Measurements from ENCODE around the gene RFX5. TPM values are rescaled to one million over a fixed set of nuclear protein-coding genes. Genes with fewer than 3 reads are reported as not detected.
A peak's percentile ranks its signal among the peaks of the same experiment; 100 is the strongest.
"Not testable (repeated sequence)": the region's sequence is repeated elsewhere in the genome, so short reads cannot be mapped to it uniquely, and the experiment has no call there.

Gene RFX5
- total RNA-seq, 1 donor from 2014 or later: 14.3 TPM

DNA sequence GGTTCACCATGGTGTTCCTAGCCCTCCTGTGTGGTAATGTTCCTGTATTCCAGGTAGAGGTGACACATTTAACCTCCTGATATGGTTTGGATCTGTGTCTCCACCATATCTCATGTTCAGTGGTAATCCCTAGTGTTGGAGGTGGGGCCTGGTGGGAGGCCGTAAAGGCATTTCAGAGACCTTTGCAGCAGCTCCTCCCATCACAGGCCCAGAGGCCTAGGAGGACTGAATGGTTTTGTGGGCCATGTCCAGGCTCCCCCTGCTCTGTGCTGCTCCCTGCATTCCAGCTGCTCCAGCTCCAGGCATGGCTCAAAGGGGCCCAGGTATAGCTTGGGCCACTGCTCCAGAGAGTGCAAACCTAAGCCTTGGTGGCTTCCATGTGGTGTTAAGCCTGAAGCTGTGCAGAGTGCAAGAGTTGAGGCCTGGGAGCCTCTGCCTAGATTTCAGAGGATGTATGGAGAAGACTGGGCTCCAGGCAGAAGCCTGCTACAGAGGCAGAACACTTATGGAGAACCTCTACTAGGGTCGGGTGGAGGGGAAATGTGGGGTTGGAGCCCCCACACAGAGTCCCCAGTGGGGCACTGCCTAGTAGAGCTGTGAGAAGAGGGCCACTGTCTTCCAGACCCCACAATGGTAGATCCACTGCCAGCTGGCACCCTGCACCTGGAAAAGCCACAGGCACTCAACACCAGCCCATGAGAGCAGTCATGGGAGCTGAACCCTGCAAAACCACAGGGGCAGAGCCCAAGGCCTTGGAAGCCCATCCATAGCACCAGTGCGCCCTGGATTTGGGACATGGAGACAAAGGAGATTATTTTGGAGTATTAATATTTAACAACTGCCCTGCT lies 15.5 kb upstream of the RFX5 start:
- FAIRE-seq: no peak

DNA sequence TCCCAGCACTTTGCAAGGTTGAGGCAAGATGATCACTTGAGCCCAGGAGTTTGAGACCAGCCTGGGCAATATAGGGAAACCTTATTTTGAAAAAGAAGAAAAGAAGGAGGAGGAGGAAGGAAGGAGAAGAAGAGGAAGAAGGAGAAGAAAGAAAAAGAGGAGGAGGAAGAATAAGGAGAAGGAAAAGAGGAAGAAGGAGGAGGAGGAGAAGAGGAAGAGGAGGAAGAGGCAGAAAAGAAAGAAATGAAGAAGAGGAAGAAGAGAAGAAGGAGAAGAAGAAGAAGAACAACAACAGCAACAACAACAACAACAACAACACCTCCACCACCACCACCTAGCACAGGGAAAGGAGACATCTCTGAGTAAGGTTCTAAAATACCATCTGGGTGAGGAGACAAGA lies 14.8 kb upstream of the RFX5 start:
- FAIRE-seq (no peak), DNase-seq (ENCODE audit: low spot score in 2 of 2) (no peak)

More for the DNA sequence above, 15.5 kb upstream of the RFX5 start:
- no peak for DNase-seq (ENCODE audit: low spot score in 2 of 2)

DNA sequence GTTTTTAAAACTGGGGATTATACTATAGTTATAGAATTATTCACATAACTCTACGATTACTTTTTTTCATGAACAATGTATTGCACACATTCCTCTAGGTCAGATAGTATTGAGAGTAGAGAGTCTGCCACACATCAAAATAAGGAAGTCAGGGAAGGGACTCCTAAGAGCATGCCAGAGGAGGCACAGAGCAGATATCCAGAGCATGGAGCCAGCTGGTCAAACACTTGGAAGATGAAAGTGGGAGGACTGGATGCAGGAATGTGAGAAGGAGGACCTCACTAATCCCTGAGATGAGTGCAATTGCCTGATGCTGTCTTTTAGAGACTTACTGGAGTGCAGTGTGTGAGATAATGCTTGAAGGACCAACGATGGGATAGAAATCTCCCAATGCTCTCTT lies 9.6 kb upstream of the RFX5 start:
- no peak for FAIRE-seq

DNA sequence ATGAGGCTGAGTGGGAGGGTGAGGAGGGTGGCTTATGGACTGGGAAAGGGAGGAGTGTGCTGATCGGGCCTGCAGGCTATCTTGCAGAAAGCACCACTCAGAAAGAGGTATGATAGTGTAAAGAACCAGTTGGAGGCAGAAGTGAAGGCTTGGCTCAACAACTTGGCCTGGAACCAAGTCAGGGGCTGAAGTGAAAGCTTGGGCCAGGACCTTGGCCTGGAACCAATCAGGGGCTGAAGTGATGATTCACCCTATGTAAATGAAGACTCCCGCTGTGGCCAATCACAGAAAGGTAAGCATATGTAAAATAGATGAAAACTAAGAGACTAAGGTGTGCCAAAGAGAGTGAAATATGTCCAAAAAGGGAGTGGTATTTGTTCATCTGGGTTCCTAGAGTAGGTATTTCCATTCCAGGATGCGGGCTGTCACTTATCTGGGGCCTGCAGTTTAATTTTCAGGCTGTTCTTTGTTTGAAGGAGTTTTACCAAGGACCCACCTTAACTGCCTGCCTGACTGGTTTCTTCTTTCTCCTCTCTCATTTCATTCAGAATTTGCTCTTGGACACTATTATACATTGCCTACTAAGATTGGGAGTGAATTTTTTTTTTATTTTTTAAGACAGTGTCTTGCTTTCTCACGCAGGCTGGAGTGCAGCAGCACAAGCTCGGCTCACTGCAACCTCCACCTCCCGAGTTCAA lies 5.1 kb upstream of the RFX5 start:
- FAIRE-seq: no peak
- no peak for DNase-seq (ENCODE audit: low spot score in 2 of 2)

More for the DNA sequence above, 9.6 kb upstream of the RFX5 start:
- DNase-seq (ENCODE audit: low spot score in 2 of 2): no peak

DNA sequence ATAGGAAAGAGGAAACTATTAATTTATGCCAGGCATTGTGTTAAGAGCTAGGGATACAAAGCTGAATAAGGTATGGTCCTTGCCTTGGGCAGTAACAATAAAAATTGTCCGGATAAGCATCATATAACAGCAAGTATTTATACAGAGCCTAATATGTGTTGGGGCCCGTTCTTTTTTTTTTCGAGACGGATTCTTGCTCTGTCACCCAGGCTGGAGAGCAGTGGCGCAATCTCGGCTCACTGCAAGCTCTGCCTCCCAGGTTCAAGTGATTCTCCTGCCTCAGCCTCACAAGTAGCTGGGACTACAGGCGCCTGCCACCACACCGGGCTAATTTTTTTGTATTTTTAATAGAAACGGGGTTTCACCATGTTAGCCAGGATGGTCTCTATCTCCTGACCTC lies 3.3 kb upstream of the RFX5 start:
- DNase-seq (ENCODE audit: low spot score in 2 of 2); FAIRE-seq: not testable (repeated sequence)

DNA sequence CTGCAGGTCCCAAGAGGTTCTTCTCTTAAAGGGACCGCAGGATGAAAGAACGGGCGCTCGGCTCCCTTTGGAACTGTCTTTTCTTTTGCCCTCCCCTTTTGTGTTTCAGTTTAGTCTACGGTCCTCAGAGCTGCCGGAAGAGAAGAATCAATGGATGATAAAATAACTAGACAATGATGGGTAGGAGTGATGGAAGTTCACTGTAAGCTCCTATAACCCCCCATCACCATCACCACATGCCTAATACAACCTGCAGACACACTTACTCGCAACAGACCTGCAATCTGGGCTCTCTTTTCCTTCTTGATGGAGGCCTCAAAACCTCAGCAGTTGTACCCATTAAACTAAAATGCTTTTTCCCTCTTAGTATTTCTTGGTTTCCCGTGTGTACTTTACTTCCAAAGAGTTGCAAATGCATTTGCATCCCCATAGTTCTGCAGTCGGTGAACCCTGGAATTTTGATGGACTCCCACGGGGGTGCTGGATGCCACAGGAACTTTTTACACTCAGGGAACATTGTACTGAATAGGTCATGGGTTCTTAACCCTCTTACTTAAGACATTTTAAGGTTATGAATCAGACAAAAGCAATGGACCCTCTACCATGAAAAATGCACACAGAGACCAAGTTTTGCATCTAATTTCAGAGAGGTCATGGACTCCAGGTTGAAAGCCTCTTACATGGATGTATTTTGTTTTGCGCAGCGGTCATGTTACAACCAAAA lies 633 bp upstream of the RFX5 start:
- DNase-seq (ENCODE audit: low spot score in 2 of 2): no peak
- FAIRE-seq: no peak

DNA sequence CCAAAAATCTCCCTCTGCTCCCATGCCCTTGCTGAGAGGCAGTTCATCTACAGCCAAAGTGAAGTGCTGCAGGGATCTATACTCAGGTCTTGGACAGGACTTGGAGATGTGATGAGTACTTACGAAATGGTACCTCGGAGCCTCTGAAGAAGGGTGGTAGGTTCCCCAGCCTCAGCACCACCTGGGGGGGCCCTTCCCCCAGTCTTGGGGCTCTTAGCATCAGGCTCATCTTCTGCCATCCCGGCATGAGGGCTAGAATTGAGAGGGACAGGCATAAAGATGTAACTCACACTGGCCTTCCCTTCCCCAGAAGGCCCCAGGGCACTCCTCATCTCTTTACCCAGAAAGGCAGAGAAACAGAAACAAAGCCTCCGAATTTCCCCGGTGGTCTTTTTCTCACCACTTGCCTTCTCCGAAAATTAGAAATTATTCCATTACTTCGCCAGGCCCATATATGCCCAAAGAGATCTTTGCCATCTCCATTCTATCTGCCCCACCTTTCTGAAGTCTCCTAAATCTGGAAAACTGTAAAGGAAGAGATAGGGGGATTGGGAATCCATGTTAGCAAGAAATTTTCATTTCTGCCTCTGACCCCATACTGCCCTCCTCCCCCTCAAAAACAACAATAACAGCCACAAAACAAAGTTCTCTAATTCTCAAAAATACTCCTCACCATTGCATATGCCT lies 827 bp downstream of the RFX5 start:
- no peak for DNase-seq (ENCODE audit: low spot score in 2 of 2)
- FAIRE-seq: no peak

DNA sequence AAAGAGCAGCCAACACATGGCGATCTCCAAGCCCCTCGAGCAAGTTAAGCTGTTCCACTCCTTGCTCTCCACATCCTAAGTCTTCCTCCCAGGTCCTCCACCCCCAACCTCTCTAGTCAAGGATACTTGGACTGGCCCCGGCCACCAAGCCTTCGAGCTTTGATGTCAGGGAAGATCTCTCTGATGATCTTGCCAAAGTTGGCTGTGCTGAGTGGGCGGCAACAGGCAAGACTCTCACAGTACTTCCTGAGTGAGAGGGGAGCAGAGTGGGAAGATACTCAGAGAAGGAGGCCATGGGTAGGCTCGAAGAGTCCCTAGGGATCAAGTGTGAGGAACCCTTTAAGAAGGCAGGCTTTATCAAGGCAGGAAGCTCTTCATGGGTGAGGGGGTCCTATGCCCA lies 2.8 kb downstream of the RFX5 start:
- DNase-seq (ENCODE audit: low spot score in 2 of 2) (no peak), FAIRE-seq (no peak)

DNA sequence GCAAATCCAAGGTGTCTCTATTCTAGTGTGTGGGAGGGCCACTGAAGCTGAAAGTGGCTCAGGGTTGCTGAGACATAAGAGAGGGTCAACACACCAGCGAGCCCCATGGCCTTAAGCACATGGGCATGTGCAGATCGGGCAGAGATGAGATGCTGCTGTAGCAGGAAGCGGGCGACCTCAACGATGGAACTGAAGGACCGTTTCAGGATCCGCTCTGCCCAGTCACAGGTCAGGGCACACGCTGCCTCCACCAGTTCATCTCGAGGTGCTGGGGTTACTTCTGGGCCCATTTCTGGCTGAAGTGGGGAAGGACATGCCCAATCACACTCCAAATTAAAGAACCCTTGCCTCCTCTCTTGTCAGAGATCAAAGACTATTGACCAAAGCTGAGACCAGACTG lies 3.5 kb downstream of the RFX5 start:
- DNase-seq (ENCODE audit: low spot score in 2 of 2): no peak
- FAIRE-seq: no peak

DNA sequence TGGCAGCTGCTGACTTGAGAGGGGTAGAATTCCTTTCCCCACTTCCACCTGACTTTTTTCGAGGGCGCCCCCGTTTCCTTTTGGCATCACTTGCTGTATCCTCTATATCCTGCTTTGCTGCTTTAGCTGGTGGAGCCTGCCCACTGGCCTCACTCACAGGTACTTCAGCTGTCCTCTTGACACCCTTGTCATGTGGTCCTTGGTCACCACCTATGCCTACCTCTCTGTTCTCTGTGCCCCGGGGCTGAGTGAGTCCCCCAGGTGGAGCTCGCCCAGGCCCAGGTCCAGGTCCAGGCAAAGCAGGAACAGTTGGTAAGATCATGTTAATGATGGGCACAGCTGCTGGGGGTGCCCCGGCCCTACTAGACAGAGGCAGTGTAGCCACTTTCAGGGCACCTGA lies 4.5 kb downstream of the RFX5 start:
- DNase-seq (ENCODE audit: low spot score in 2 of 2) (no peak), FAIRE-seq (no peak)

DNA sequence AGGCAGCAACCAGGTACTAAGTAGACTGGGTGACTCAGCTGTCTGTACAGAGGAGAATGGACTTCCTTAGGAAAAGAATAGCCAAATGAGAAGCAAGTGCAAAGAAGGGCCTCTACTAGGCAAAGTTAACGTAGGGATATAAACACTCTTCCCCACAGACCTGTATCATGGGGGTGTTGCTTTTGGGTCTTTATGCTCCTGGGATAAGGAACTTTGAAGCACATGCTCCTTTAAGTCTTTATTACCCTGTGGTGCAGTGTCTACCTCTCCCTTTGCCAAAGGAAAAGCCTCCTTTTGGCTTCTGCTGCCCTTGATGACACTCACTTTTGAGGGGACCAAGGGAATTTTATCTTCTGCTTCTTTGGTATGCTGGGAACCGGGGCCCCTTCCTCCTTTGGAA lies 5.0 kb downstream of the RFX5 start:
- no peak for DNase-seq (ENCODE audit: low spot score in 2 of 2)
- no peak for FAIRE-seq

DNA sequence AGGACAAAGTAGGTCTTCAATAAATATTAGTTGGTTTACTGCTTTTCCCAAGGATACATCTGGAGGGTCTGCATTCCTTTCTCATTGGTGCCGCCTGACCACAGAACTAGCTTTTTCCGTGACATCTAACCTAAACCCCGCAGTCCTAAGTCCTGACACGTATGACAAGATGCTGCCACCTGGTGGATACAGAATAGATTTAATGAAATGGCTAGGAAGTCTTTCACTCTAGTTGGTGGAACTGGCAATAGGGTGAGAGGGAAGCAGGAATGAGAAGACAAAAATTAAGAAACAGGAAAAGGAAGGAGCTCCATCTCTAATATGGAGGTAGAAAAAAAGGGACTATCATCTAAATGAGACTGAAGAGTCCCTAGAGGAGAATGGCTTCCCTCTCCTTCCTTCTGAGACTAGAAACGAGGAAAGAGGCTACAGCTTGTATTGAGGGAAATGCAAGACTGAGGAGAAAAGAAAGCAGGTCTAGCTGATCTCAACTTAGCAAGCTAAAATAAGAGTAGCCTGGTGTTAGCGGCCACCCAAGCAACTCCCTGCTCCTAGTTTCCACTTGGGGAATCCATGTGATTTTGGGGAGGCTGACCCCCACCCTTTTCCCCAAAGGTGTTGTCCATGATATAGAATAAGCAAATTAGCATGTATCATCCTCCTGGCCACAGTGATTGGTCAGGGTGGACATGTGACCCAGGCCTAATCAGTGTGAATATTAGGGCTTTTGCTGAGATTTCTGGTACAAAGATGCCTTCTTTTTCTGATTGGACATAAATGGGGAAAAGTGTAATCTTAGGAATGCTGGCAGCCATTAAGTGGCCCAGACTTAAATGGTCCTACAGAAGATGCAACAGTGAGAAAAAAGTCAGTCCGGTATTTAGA lies 5.9 kb downstream of the RFX5 start:
- DNase-seq (ENCODE audit: low spot score in 2 of 2): peak; percentile 41 to 54
- FAIRE-seq: no peak

DNA sequence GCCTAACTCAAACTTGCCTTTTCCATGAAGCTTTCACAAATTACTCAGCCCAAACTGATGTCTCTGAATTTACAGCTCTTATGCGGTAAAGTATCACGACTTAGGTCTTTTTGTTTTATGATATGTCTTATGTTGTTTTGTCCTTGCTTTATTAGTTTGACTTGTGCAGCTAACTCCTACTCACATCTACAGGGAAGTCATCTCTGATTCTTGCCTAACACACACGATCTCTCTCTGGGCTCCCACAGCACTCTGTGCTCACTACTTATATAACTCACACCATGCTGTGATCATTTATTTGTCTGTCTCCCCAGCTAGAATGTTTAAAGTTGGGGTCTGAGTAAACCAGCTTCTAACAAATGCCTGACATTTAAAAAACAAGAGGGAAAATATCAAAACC lies 10.5 kb downstream of the RFX5 start:
- FAIRE-seq: no peak
- DNase-seq (ENCODE audit: low spot score in 2 of 2): no peak

DNA sequence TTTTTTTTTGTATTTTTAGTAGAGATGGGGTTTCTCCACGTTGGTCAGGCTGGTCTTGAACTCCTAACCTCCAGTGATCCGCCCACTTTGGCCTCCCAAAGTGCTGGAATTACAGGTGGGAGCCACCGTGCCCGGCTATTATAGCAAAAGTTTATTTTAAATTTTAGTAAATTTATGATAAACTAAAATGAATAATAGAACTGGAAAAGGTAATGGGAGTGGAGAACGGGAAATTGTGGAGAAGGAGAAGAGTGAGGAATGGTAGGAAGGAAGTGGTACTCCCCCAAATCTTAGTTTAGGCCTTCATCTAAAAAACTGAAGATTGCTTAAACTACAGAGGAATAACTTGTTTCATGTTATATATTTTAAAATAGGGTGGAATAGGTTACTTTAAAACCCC lies 12.2 kb downstream of the RFX5 start:
- FAIRE-seq (no peak), DNase-seq (ENCODE audit: low spot score in 2 of 2) (no peak)

DNA sequence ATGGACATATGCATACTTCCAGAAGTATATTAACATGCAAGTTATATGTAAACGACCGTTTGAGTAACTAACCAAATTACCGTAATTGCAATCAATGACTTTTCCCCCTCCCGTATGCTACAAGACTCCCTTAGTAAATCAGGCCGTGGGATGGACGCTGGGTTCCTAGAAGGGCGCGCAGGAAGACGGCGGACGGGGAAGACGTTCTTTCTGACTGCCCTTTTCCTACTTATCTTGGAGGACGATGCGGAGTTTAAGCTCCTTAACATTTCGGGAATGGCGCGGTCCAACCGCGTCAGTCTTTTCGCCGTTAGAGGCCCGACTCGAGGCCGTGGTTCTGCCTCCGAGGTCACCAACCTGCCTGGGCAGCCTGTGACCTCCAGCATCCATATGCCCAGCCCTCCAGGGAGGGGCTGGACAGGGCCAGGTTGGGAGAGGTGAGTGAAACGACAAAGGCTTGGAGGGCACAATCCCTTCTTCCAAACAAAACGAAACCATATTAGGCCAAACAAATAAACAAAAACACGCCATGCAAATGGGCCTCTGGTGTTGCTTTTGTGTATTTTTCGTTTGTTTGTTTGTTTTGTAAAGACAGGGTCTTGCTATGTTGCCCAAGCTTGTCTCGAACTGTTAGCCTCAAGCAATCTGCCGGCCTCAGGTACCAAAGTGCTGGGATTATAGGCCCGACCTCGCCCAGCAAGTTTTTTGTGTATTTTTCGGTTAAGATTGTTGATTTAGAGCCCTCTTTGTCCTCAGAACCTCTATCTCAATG lies 19.0 kb downstream of the RFX5 start:
- no peak for DNase-seq (ENCODE audit: low spot score in 2 of 2)

DNA sequence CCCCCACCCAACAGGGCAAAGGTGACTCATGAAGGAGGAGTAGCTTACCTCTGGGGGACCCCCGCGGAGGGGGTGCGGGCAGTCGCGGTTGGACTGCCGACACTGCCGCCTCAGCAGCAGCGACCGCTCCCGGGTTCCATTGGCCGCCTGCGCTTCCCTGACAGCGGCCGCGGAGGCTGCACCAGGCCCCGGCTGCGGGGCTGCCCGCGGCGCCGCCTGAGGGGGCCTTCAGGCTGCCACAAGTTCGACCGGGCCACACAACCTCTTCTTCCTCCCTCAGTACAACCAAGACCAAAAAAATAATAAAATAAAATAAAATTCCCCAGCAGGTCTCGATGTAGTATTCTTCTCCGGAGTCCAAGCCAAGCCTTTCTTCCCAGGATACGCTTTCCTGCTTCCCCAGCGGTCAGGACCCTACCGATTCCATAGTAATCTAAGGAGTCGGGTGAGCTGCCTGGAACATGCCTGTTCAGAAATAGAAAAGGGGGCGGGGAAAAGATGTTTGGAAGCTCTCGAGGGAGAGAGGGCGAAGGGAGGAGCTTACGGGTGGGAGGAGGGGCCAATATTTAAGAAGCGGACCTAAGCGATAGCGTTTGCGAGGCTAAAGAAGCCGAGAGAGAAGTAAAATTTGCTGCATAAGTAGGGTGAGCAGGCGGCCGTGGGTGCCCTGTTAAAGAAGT lies 19.7 kb downstream of the RFX5 start, which contains the start of gene PI4KB:
Gene PI4KB, minus strand, starts transcription at position 194 of the 680 bp plus-strand sequence. CDS start 10,935 bp downstream, outside the sequence.
- FAIRE-seq (no peak), DNase-seq (ENCODE audit: low spot score in 2 of 2) (peak; percentile 96 to 97)

More for the DNA sequence above, 19.0 kb downstream of the RFX5 start:
- no peak for FAIRE-seq

DNA sequence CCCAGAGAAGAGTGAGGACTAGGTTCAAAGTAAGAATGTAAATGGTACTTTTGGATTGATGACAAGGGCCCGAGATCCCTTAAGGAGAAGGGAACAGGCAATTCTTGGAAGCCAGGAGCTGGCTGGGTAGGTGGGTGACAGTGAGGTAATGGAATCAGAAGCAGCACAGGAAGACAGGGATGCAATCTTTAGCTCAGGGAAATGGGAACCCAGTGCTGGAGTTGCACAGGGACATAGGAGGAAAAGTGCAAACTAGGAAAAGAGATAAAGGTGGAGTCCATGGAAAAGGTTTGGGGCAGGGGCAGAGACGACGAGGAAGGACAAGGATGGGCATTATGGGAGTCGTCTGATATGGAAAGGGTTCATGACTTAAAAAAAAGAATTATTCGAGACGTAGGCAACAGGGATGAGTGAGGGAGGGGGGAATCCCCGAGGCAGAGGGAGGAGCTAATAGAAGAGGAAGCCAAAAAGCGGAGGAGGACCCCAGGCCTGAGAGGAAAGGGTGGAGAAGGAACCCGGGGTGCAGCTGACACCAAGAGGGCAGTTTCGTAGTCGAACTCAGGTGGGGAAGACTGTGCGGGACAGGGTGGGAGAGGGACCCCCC lies 20.3 kb downstream of the RFX5 start:
- FAIRE-seq (no peak), DNase-seq (ENCODE audit: low spot score in 2 of 2) (peak; percentile 57 to 65)
